Activated naive CD4-positive, alpha-beta T cell treated with anti-CD3 and anti-CD28 coated beads, Interleukin-2, amount 50 U/mL, for 24 hours (primary cell): Measurements from ENCODE around the gene C15orf39.
"Not testable (repeated sequence)": the region's sequence is repeated elsewhere in the genome, so short reads cannot be mapped to it uniquely, and the experiment has no call there.

Experiments
- H3K27ac Mint-ChIP-seq: one replicate; pipeline ENCODE4 v1.8.0; 2021; ENCODE audit warnings: mild to moderate bottlenecking, mixed read lengths
- H3K27me3 Mint-ChIP-seq: one replicate; pipeline ENCODE4 v1.8.0; 2021; ENCODE audit warnings: mixed read lengths
- H3K36me3 Mint-ChIP-seq: one replicate; pipeline ENCODE4 v1.8.0; 2021; ENCODE audit warnings: mixed read lengths
- H3K4me1 Mint-ChIP-seq: one replicate; pipeline ENCODE4 v1.8.0; 2021; ENCODE audit warnings: mixed read lengths
- H3K4me3 Mint-ChIP-seq: one replicate; pipeline ENCODE4 v1.8.0; 2021; ENCODE audit warnings: mild to moderate bottlenecking, mixed read lengths
- H3K9me3 Mint-ChIP-seq: one replicate; pipeline ENCODE4 v1.8.0; 2021; ENCODE audit warnings: mixed read lengths

The C15orf39 gene

GRCh38 chr15:75201616-75202250 lies at the start of gene C15orf39:
TSS of gene C15orf39 (plus strand) at chr15:75201882. CDS start at chr15:75206049, 4,167 bp downstream.
- Mint-ChIP-seq H3K27me3 (no peaks in the 10 kb centered on the region), H3K27ac (peak within 1 kb of the TSS; percentile 93), H3K9me3 (no peaks in the 10 kb centered on the region), H3K4me1 (peaks cover 44% of the 10 kb centered on the region), H3K36me3 (no peaks in the 10 kb centered on the region), H3K4me3 (peak within 1 kb of the TSS; percentile 95)

- Mint-ChIP-seq H3K27ac (no peak overlapping the region), H3K27me3 (no peaks in the 10 kb centered on the region), H3K4me3 (no peak overlapping the region), H3K9me3 (no peaks in the 10 kb centered on the region), H3K4me1 (peaks cover 13% of the 10 kb centered on the region), H3K36me3 (no peaks in the 10 kb centered on the region)
These were observed 49.2 kb upstream of the C15orf39 start for GRCh38 chr15:75152382-75153079.

- no peaks in the 10 kb centered on the region for H3K36me3 Mint-ChIP-seq
- no peak overlapping the region for H3K4me3 Mint-ChIP-seq
- H3K27me3 Mint-ChIP-seq: no peaks in the 10 kb centered on the region
- H3K4me1 Mint-ChIP-seq: peaks cover 13% of the 10 kb centered on the region
- H3K27ac Mint-ChIP-seq: no peak overlapping the region
- H3K9me3 Mint-ChIP-seq: no peaks in the 10 kb centered on the region
These were observed 48.6 kb upstream of the C15orf39 start for GRCh38 chr15:75153087-75153486.

- no peaks in the 10 kb centered on the region for H3K9me3 Mint-ChIP-seq
- H3K4me1 Mint-ChIP-seq: peaks cover 13% of the 10 kb centered on the region
- no peaks in the 10 kb centered on the region for H3K36me3 Mint-ChIP-seq
- no peak overlapping the region for H3K4me3 Mint-ChIP-seq
- no peak overlapping the region for H3K27ac Mint-ChIP-seq
- no peaks in the 10 kb centered on the region for H3K27me3 Mint-ChIP-seq
These were observed 48.0 kb upstream of the C15orf39 start for GRCh38 chr15:75153565-75154276.

- Mint-ChIP-seq H3K4me1 (peaks cover 13% of the 10 kb centered on the region), H3K36me3 (no peaks in the 10 kb centered on the region), H3K9me3 (no peaks in the 10 kb centered on the region), H3K4me3 (no peak overlapping the region), H3K27ac (no peak overlapping the region), H3K27me3 (no peaks in the 10 kb centered on the region)
These were observed 47.1 kb upstream of the C15orf39 start for GRCh38 chr15:75154461-75155062.

- H3K4me3 Mint-ChIP-seq: no peak overlapping the region
- H3K27ac Mint-ChIP-seq: no peak overlapping the region
- H3K27me3 Mint-ChIP-seq: no peaks in the 10 kb centered on the region
- H3K4me1 Mint-ChIP-seq: peaks cover 5% of the 10 kb centered on the region
- no peaks in the 10 kb centered on the region for H3K36me3 Mint-ChIP-seq
- no peaks in the 10 kb centered on the region for H3K9me3 Mint-ChIP-seq
These were observed 45.1 kb upstream of the C15orf39 start for GRCh38 chr15:75156326-75157215.

GRCh38 chr15:75158402-75158801 lies 43.3 kb upstream of the C15orf39 start:
- Mint-ChIP-seq H3K27ac (no peak overlapping the region), H3K36me3 (no peaks in the 10 kb centered on the region), H3K9me3 (no peaks in the 10 kb centered on the region), H3K4me3 (no peak overlapping the region), H3K4me1 (no peaks in the 10 kb centered on the region), H3K27me3 (no peaks in the 10 kb centered on the region)

- Mint-ChIP-seq H3K36me3 (no peaks in the 10 kb centered on the region), H3K27me3 (no peaks in the 10 kb centered on the region), H3K27ac (no peak overlapping the region), H3K4me3 (no peak overlapping the region), H3K9me3 (no peaks in the 10 kb centered on the region), H3K4me1 (no peaks in the 10 kb centered on the region)
These were observed 42.4 kb upstream of the C15orf39 start for GRCh38 chr15:75159244-75159643.

GRCh38 chr15:75161106-75161916 lies 40.4 kb upstream of the C15orf39 start:
- Mint-ChIP-seq H3K4me3 (no peak overlapping the region), H3K36me3 (no peaks in the 10 kb centered on the region), H3K9me3 (no peaks in the 10 kb centered on the region), H3K4me1 (no peaks in the 10 kb centered on the region), H3K27me3 (no peaks in the 10 kb centered on the region), H3K27ac (no peak overlapping the region)

- H3K4me3 Mint-ChIP-seq: no peak overlapping the region
- no peaks in the 10 kb centered on the region for H3K4me1 Mint-ChIP-seq
- H3K27me3 Mint-ChIP-seq: no peaks in the 10 kb centered on the region
- H3K36me3 Mint-ChIP-seq: no peaks in the 10 kb centered on the region
- no peak overlapping the region for H3K27ac Mint-ChIP-seq
- no peaks in the 10 kb centered on the region for H3K9me3 Mint-ChIP-seq
These were observed 39.7 kb upstream of the C15orf39 start for GRCh38 chr15:75161917-75162414.

GRCh38 chr15:75163150-75163564 lies 38.5 kb upstream of the C15orf39 start:
- Mint-ChIP-seq H3K4me3 (no peak overlapping the region), H3K27me3 (no peaks in the 10 kb centered on the region), H3K27ac (no peak overlapping the region)

GRCh38 chr15:75164625-75165350 lies 36.9 kb upstream of the C15orf39 start:
- Mint-ChIP-seq H3K9me3 (peaks cover 6% of the 10 kb centered on the region), H3K36me3 (no peaks in the 10 kb centered on the region), H3K4me1 (no peaks in the 10 kb centered on the region), H3K27me3 (no peaks in the 10 kb centered on the region), H3K27ac (no peak overlapping the region), H3K4me3 (no peak overlapping the region)

More at GRCh38 chr15:75163150-75163564, 38.5 kb upstream of the C15orf39 start:
- Mint-ChIP-seq H3K9me3 (no peaks in the 10 kb centered on the region), H3K36me3 (no peaks in the 10 kb centered on the region), H3K4me1 (no peaks in the 10 kb centered on the region)

GRCh38 chr15:75166489-75167063 lies 35.1 kb upstream of the C15orf39 start:
- H3K27ac Mint-ChIP-seq, H3K27me3 Mint-ChIP-seq, H3K36me3 Mint-ChIP-seq, H3K4me3 Mint-ChIP-seq, H3K4me1 Mint-ChIP-seq, H3K9me3 Mint-ChIP-seq: not testable (repeated sequence)
